Right kidney (tissue), 1 donor: Measurements from ENCODE around the gene SCART1.
"Not testable (repeated sequence)": the region's sequence is repeated elsewhere in the genome, so short reads cannot be mapped to it uniquely, and the experiment has no call there.

ENCODE experiments used
- DNase-seq: peaks from one replicate; pipeline ENCODE4 v3.0.0-alpha.2; 2016

SCART1 gene

DNA sequence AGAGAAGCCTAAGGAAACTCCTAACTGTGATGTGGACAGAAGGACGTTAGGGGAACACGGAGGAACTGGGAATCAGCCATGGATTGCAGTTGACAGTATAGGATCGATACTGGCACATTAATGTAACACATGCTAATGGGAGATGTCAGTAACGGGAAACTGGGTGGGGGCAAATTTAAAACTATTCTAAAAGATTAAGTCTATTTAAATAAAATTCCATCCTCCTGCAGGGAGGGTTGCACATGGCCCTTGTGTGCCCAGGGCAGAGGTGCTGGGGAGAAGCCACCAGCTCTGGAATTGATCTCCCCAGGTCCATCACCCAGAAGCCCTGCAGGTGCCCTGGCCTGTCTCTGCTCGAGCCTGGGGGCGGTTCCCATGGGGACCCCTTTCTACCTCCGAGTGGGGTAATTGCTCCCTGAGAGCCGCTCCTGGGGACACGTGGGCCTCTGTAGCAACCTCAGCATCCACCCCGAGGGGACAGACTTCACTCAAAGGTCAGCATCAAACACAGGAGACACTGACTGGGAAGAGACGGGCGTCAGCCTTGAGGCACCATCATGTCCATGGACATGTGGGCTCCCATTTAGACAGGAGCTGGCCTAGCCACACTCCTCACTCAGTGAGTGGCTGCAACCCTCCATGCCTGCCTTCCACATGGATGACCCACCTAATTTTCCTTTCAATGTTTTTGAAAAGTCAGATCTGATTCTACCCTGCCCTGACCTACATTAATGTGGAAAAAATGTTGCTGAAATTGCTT is 21.1 kb downstream of the SCART1 start:
- no peak for DNase-seq

GRCh38 chr10:133475425-133475734 is 21.6 kb downstream of the SCART1 start:
- DNase-seq = no peak

GRCh38 chr10:133475821-133476640 is 22.3 kb downstream of the SCART1 start:
- no peak for DNase-seq

- DNase-seq = no peak
Measured at GRCh38 chr10:133476641-133476990, 22.9 kb downstream of the SCART1 start.

DNA sequence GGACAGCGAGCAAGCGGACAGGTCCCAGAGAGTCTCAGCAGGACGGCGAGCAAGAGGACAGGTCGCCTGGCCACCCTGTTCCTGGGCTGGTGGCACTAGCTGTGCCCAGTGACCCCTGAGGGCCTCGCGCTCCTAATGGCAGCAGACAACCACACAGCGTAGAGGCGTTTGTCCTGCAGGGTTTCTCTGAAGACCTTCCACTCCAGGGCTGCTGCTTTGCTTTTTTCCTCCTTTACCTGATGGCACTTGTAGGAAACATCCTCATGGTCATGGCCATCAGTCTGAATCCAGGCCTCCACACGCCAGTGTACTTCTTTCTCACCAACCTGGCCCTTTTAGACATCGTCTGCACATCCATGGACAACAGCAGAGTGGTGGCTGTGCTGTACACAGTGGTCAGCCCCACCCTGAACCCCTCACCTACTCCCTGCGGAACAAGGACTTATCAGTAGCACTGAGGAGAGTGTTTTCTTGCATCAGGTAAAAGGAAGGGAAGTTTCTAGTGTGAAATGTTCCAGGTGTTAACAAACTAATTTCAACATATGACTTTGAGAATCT is 27.4 kb downstream of the SCART1 start:
- no peak for DNase-seq

DNA sequence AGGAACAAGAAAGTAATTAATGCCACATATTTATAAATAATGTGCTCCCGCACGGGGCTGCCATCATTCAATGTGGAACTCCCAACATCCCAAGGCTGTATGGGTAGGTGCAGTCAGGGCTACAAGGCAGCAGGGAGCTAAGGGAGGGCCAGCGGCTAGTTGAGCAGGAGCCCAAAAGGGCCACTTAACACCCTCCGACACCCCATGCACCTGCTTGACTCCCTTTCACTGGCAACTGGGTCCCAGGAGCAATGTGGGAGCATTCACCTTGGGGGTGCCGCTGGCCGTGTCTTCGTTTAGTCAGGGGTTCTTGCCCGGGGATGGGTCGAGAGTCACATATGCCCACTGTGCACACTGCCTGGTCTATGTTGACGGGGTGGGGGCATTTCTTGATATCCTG is 27.9 kb downstream of the SCART1 start:
- DNase-seq = no peak

DNA sequence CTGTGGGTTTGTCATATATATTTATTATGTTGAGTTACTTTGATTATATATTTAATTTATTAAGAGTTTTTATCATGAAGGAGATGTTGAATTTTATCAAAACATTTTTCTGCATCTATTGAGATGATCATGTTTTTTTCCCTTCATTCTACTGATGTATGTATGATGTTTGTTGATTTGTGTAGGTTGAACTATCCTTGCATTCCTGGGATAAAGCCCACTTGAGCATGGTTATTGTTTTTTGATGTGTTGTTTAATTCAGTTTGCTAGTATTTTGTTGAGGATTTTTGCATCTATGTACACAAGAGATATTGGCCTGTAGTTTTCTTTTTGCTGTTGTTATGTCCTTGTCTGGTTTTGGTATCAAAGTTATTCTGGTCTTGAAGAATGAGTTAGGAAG is 31.1 kb downstream of the SCART1 start:
- no peak for DNase-seq

DNA sequence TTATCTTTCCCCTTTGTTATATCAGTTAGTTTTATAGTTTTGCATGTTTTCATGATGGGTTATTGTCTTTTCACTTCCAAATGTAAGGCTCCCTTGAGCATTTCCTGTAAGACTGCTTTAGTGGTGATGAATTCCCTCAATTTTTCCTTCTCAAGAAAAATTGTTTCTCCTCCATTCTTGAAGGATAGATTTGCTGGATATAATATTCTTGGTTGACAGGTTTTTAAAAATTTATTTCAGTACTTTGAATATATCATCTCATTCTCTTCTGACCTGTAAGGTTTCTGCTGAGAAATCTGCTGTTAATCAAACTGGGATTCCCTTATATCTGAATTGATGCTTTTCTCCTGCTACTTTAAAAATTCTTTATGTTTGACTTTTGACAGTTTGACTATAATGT is 33.3 kb downstream of the SCART1 start:
- no peak for DNase-seq

DNA sequence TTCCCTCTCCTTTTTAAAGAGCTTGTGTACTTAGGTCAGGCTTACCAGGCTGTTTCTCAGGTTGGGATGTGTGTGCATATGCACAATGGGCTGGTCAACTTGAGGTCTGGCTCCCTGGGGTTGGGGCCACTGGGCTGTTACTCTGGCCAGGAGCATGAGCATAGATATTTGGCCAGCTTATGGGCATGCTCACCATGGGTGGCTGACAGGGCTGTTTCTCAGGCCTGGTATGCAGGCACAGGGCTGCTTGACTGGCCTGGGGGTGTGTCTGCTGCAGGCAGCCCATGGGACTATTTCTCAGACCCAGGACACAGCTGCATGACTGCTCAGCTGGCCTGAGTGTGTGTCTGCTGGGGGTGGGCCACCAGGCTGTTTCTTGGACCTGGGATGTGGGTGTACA is 34.6 kb downstream of the SCART1 start:
- DNase-seq = no peak

DNA sequence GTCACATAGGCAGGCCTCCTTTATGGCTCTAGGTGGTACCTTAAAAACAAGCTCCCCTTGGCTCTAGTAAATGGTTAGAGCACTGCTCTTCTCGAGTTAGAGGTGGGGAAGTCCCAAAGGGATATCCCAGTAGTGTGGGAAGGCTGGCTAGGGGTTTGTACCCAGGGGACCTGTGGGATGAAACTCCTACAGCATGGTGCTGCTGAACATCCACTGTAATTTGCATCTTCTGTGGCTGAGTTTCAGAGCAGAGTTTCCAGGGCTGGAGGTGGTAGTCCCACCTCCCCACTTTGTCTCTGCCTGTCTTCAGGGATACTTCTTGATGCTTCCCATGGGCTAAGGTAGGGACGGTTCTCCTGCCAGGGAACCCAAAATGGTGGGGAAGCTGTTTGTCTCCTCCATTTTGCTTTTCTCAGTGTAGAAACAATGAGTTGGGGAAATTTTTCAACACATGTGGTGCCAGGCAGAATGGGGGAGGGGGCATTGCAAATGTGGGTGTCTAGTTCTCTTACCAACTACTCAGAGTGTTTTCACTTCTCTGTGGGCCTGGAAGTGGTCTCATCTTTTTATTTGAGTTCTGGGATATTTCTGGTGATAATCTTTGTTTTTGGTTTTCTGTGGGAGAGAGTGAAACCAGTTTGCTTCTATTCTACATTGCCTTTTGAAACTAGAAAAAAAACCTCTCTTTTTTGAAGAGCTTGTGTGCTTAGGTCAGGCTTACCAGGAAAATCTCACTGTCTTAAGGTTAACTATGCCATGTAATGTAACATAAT is 36.3 kb downstream of the SCART1 start:
- DNase-seq = no peak

- not testable (repeated sequence) for DNase-seq
Measured at GRCh38 chr10:133493562-133493961, 39.8 kb downstream of the SCART1 start.

- not testable (repeated sequence) for DNase-seq
Measured at GRCh38 chr10:133497363-133497762, 43.6 kb downstream of the SCART1 start.

GRCh38 chr10:133499176-133499575 is 45.4 kb downstream of the SCART1 start:
- DNase-seq = not testable (repeated sequence)

- DNase-seq = not testable (repeated sequence)
Measured at GRCh38 chr10:133500897-133501296, 47.2 kb downstream of the SCART1 start.

DNA sequence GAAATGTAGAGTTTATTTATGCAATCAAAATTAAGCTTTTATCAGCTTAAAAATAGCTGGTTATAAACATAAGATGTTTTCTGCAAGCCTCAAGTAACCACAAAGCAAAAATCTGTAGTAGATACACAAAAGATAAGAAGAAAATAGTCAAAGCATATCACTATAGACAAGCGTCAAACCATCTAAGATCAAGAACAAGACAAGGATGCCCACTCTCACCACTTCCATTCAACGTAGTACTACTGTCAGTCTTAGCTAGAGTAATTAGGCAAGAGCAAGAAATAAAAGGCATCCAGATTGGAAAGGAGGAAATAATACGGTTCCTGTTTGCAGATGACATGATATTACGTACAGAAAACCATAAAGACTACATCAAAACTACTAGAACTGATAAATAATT is 56.0 kb downstream of the SCART1 start:
- DNase-seq = no peak

DNA sequence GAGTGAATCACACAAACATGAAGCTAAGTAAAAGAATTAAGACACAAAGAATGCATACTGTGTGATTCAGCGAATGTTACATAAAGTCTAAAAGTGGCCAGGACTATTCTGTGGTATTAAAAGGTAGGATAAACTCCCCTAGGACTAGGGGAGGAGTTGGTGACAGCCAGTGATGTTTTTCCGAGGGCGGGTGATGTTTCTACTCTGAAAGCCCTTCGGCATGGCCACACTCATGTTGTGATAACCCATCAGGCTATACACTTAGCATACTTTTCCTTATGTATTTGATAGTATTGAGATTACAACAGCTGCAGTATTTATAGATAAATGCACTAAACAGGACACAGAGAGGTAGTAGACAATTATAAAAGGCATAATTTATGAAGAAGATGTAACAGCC is 57.7 kb downstream of the SCART1 start:
- DNase-seq = no peak

- DNase-seq = no peak
Measured at GRCh38 chr10:133511907-133512528, 58.3 kb downstream of the SCART1 start.

GRCh38 chr10:133515471-133515870 is 61.7 kb downstream of the SCART1 start:
- no peak for DNase-seq

DNA sequence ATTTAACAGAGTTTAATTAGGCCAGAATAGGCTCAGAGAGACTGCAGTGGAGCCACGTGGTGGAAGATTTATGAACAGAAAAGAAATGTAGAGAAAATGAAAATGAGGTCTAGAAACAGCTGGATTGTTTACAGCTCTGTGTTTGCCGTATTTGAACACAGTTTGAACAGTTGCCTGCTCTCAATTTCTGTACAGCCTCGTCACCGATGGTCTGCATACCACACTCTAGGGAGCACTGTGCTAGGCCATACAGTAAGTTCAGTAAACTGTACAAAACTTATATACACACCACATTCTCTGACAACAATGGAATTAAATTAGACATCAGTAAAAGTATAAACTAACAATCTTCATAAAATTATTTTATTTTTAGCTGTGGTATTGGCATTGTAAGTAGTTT is 62.3 kb downstream of the SCART1 start:
- DNase-seq = no peak

DNA sequence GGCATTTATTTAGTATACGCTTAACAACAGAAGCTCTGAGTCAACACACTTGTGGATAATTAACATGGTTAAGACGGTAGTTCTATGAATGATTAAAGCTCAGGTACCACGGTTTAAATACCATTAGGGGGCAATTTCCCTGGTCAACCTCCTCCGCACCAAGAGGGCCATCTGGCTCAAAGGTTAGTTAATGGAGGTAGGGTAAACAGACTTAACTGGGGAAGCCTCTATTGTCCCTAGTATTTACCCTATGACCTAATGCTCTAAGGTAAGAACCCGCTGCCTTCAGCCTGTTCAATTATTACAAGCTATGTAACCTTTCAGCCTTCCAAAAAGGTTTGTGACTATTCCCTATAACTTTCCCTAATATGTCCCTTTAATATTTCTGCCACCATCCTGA is 64.8 kb downstream of the SCART1 start:
- DNase-seq = not testable (repeated sequence)
